GM21381 (cell line): ENCODE measurements around the gene NUP50.

ENCODE experiments used
- ATAC-seq: cut with Tn5 transposase; IDR thresholded peaks from one replicate; pipeline ENCODE4 v1.9.1; 2021; ENCODE audit warnings: mild to moderate bottlenecking, moderate library complexity; ENCODE audit not compliant: unreplicated experiment

NUP50 gene

GRCh38 chr22:45208696-45208992 lies 44.9 kb downstream of the NUP50 start:
- no peak for ATAC-seq

DNA sequence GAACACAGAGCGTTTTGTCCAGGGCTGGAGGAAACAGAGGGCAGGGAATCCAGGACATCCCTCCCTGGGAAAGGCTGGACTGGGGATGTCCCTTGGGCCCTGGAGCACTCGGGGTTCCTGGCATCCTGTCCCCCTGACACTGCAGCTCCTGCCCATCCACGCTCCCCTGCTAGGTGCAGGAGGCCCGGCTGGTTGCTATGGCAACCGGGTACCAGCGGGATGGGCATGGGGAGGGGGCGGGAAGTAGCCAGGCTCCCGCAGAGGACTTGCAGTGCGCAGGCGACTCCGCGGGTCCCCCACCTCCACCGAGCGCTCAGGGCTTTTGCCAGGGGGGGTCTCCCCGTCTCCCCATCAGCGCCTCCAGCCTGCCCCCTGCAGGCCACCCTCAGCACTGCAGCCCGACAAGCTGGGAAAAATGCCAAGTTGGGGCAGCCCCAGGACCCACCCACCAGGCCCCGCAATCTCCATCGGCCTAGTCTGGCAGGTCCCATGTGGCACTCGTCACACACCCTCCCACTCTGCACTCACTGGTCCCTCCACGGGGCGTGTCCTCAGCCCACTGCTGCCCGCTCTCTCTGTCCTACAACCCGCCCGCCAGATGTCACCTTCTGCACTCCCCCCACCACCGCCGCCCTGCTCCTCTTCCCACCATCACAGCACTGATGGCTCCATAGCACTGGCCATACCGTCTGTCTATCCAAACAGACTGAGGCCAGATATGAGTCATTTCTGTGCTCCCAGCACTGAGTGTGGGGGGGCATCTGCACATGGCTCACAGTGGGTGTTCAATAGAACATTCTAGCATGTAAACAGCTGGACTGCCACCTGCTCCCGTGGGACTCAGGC lies 45.5 kb downstream of the NUP50 start:
- no peak for ATAC-seq

- no peak for ATAC-seq
These were observed 46.4 kb downstream of the NUP50 start for GRCh38 chr22:45210174-45210573.

DNA sequence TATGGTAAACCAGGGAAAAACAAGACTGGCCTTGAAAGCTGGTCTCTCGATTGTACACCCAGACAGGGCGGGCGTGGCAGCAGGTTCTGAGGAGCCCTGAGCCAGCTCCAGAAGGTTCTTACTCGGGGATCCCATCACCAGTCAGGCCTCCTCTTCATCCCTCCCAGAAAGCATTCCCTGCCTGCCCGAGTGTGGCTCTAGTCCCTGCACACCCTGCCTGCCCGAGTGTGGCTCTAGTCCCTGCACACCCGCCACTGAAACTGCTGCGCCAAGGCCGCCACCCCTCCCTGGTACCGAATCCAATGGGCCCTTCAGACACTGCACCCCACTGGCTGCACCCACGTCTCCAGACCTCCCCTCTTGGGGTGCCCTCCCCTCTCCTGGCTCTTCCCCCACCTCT lies 46.9 kb downstream of the NUP50 start:
- no peak for ATAC-seq

- no peak for ATAC-seq
These were observed 47.3 kb downstream of the NUP50 start for GRCh38 chr22:45210991-45211390.

DNA sequence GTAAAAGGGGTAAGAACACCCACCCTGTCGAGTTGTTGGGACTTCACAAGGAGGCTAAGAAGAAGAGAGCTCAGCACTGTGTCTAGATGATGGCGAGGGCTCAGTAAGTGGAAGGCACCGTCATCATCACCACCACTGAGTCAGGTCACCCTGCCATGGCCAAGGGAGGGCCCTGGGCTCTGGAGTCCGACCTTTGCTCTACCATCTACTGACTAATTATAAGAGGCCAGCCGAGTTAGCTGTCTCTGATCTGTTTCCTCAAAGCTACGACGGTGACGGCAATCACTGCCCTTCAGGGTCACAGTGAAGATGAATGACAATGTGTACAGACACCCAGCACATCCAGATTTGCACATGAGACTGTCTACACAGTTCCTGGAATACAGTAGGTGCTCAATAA lies 47.7 kb downstream of the NUP50 start:
- ATAC-seq, result no peak

DNA sequence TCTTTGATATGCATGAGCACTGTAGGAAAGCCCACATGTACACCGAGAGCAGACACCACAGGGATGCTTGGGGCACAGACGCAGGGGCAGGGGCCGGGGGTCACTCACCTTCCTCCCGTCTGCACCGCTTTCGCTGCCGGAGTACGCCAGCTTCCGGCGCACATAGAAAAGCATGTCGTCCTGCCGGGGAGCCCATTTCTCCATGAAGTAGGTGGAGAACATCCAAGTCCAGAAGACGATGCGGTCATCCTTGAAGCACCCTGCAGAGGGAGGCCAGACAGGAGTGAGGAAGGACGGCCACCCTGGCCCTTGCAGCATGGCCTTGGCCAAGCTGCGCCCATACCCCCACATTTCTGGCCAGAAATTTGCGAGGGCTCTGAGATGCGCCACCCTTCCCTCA lies 48.1 kb downstream of the NUP50 start:
- ATAC-seq, result no peak

DNA sequence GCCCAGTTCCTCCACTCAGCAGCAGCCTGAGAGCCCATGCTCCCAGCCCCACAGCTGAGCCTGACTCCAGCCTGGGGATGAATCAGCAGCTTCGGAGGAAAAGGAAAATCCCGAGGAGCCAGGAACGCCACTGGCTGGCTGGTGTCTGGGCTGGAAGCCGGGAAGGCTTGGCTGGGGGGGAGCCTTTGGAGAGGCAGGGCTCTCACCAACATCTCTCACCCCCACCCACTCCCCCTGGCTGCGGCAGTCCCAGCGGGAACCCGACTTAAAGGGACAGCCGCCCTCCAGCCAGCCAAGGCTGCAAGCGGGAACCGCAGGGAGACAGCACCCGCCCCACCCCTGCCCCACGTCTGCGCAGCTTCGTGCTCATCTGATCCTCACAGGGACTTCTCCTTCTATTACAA lies 48.6 kb downstream of the NUP50 start:
- ATAC-seq, result no peak

- no peak for ATAC-seq
These were observed 49.4 kb downstream of the NUP50 start for GRCh38 chr22:45212992-45213751.

- ATAC-seq, result no peak
These were observed 52.6 kb downstream of the NUP50 start for GRCh38 chr22:45216133-45217003.

- no peak for ATAC-seq
These were observed 53.6 kb downstream of the NUP50 start for GRCh38 chr22:45217345-45217744.

GRCh38 chr22:45217806-45218205 lies 54.1 kb downstream of the NUP50 start:
- no peak for ATAC-seq

- no peak for ATAC-seq
These were observed 55.3 kb downstream of the NUP50 start for GRCh38 chr22:45218976-45219375.

GRCh38 chr22:45221201-45221600 lies 57.5 kb downstream of the NUP50 start:
- ATAC-seq, result no peak

GRCh38 chr22:45223304-45224117 lies 59.8 kb downstream of the NUP50 start:
- ATAC-seq, result no peak

DNA sequence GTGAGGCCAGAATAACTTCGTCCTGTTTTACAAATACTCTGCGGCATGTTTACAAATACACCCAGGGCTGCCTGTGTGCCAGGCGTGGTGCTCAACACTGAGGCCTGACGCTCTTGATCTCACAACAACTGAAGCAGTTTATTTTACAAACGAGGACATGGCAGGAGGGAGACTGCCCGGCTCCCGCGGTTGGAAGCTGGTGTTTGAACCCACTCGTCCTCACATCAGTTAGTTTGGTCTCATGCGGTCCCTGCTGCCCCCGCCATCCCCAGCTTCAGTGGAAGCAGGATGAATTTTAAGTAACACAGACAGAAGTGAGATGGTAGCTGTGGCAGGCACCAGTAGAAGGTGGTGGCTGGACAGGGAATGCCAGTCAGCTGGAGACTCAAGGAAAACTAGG lies 60.6 kb downstream of the NUP50 start:
- ATAC-seq, result no peak

GRCh38 chr22:45224988-45225731 lies 61.4 kb downstream of the NUP50 start:
- ATAC-seq, result no peak

DNA sequence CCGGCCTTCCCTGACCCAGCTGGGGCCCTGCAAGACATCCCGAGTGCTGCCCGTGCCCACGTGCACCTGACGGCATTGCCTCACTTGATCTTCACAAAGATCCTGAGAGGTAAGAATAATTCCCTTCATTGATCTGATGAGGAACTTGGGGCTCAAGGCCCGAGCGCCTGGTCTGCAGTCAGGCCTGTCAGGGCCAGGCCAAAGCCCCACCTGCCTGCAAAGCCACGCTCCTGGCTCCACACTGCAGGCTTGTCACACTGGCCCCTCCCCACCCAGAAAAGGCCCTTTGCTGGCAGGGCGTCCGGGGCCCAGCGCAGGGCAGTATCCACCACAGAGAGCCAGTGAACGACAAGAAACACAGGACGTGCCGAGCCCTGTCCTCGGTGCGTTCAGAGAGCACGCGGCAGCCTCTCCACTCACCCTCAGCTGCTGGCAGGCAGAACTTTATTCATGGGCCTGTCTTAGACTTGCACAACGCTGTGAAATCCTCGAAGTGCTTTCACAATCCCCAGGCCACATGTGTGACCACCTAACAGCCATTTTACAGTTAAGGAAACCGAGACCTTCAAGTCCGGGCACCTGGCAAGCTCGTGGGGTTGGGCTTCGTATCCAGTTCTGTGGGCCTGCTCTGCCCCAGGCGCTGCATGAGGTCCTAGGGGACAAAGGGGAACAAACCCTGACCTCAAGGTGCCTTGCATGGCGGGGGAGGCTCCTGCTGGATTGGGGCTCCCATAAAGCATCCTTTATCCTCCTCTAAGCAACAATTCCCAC lies 62.2 kb downstream of the NUP50 start:
- no peak for ATAC-seq

GRCh38 chr22:45226503-45227186 lies 62.9 kb downstream of the NUP50 start:
- ATAC-seq, result no peak
